ENCODE measurements around the gene NQO2. TPM values are rescaled to one million over a fixed set of nuclear protein-coding genes. Genes with fewer than 3 reads are reported as not detected.
A peak's percentile ranks its signal among the peaks of the same experiment; 100 is the strongest.

The NQO2 gene
- total and polyA plus RNA-seq, 2 of the 13 experiments (the other 11 are each of a cell fraction or from before 2014, with no cell fraction given), result 32.2 to 56.5 TPM

DNA sequence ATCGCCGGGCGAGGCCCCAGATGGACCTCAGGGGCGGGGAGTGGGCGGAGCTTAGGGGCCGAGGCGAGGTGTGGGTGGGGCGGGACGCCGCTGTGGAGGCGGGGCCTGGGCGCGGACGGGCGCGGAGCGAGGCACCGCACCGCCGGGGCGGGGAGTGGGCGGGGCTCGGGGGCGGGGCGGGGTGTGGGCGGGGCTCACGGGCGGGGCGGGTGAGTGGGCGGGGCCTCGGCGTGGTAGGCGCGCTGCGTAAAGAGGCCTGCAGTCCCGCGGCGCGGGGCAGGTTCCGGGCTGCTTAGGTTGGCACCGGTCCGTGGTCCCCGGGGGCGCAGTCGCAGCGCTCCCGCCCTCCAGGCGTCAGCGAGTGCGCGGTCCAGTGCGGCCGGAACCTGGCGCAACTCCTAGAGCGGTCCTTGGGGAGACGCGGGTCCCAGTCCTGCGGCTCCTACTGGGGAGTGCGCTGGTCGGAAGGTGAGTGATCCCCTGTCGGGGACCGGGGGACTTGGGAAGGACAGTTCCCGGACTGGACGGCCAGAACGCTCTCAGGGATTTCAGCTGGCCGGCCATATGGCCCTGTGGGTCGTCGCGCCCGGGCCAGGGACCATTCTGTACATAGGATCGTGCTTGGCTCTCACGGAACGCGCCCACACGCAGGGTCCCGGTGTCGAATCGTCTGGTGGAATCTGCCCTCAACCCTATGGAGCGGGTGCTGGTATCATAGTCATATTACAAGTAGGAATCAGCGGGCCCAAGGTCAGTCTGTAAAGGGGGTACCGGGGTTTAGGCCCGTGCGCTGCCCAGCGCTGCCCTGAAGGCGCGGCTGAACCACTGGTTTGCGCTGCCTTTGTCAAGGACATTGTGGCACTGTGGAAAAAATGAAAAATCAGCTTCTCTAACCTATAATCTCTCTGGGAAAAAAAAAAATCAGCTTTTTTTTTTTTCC is at the start of gene NQO2 (continued):
- TF ChIP-seq ZNF513 (CRISPR knock-in tag; conservative IDR thresholded peaks at IDR 0.05), result no peak
- 0 out of 2 replicates have a peak, but pooled peaks have one; percentile 39 for TF ChIP-seq ZNF672 (CRISPR knock-in tag; IDR thresholded peaks at IDR 0.05)
- TF ChIP-seq, protein P1, sequence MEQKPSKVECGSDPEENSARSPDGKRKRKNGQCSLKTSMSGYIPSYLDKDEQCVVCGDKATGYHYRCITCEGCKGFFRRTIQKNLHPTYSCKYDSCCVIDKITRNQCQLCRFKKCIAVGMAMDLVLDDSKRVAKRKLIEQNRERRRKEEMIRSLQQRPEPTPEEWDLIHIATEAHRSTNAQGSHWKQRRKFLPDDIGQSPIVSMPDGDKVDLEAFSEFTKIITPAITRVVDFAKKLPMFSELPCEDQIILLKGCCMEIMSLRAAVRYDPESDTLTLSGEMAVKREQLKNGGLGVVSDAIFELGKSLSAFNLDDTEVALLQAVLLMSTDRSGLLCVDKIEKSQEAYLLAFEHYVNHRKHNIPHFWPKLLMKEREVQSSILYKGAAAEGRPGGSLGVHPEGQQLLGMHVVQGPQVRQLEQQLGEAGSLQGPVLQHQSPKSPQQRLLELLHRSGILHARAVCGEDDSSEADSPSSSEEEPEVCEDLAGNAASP (CRISPR knock-in tag; IDR thresholded peaks at IDR 0.05; ENCODE audit: borderline replicate concordance), result no peak; the same call in 1 of the 2 replicates
- TF ChIP-seq EZH2 (conservative IDR thresholded peaks at IDR 0.05; ENCODE audit: low read depth, low read length), result no peak
- no peak for TF ChIP-seq CENPX (CRISPR knock-in tag; IDR thresholded peaks at IDR 0.05)
- no peak for TF ChIP-seq NFRKB (IDR thresholded peaks at IDR 0.05)
- TF ChIP-seq, protein P2, sequence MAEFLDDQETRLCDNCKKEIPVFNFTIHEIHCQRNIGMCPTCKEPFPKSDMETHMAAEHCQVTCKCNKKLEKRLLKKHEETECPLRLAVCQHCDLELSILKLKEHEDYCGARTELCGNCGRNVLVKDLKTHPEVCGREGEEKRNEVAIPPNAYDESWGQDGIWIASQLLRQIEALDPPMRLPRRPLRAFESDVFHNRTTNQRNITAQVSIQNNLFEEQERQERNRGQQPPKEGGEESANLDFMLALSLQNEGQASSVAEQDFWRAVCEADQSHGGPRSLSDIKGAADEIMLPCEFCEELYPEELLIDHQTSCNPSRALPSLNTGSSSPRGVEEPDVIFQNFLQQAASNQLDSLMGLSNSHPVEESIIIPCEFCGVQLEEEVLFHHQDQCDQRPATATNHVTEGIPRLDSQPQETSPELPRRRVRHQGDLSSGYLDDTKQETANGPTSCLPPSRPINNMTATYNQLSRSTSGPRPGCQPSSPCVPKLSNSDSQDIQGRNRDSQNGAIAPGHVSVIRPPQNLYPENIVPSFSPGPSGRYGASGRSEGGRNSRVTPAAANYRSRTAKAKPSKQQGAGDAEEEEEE (CRISPR knock-in tag; IDR thresholded peaks at IDR 0.05; ENCODE audit: borderline replicate concordance), result peak; percentile 72; the same call in 1 of the 2 replicates
